ENCODE measurements around the gene SND1.
A peak's percentile ranks its signal among the peaks of the same experiment; 100 is the strongest.
"Not testable (repeated sequence)": the region's sequence is repeated elsewhere in the genome, so short reads cannot be mapped to it uniquely, and the experiment has no call there.

Gene SND1

DNA sequence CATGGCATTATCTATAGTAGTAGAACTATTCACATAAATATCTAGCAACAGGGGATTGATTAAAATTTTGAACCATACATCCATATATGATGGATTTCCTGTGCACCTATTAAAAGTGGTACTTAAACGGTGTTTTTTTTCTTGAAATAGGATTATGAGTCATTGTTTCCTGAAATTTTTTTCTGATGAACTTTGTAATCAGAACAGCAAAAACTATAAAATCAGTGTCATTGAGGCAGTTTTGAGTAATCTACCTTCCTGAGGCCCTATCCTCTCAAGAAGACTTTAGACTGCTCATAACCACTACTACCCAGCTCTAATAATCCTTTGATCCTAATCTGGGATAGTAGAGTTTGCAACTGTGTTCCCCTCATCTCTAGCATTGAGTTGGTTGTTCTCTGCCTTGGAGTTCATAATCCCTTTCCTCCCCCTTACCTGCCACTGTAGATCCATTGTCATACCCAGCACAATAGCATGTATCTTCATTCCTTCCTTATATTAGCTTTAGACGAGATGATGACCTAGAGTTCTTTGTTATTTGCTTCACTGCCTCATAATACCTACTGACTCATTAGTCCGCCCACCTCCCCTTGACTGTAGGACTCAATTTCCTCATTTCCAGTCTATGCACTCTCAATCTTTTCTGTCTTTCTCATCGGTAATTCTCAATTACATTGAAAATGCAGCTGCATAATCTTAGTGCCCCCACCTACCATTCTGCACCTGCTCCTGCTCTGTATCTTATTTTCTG, 245.9 kb downstream of the SND1 start:
- no peak for DNase-seq (ENCODE audit: low read depth)
- TF ChIP-seq, protein P1, sequence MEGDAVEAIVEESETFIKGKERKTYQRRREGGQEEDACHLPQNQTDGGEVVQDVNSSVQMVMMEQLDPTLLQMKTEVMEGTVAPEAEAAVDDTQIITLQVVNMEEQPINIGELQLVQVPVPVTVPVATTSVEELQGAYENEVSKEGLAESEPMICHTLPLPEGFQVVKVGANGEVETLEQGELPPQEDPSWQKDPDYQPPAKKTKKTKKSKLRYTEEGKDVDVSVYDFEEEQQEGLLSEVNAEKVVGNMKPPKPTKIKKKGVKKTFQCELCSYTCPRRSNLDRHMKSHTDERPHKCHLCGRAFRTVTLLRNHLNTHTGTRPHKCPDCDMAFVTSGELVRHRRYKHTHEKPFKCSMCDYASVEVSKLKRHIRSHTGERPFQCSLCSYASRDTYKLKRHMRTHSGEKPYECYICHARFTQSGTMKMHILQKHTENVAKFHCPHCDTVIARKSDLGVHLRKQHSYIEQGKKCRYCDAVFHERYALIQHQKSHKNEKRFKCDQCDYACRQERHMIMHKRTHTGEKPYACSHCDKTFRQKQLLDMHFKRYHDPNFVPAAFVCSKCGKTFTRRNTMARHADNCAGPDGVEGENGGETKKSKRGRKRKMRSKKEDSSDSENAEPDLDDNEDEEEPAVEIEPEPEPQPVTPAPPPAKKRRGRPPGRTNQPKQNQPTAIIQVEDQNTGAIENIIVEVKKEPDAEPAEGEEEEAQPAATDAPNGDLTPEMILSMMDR (IDR thresholded peaks at IDR 0.05; ENCODE audit: low read depth, low read length, missing control alignments): no peak
- in situ Hi-C loops (cut with HindIII; ENCODE audit: low sequenced_read_pairs): no loop called here
- H3K4me3 ChIP-seq (ENCODE audit: low read depth, low read length): no peak overlapping the region

DNA sequence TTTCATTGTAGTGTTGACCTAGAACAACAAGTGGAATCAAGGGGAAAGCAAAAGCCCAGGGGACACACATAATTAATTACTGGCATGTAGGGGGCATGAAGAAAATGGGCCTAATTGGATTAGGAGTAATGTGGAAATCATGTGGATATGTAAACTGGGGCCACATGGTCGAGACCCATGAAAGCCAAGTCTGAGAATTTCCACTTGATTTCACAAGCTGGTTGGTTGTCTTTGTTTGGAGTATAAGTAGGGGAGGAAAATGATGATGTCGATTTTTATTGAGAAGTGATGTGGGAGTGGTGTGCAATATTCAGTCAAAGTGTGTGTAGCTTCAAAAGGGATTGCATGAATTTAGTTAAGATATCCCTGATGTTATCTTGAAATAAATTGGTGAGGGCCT, 247.4 kb downstream of the SND1 start:
- TF ChIP-seq, protein P1 (IDR thresholded peaks at IDR 0.05; ENCODE audit: low read depth, low read length, missing control alignments): no peak
- DNase-seq (ENCODE audit: low read depth): no peak
- in situ Hi-C loops (cut with HindIII; ENCODE audit: low sequenced_read_pairs): no loop called here
- no peak overlapping the region for H3K4me3 ChIP-seq (ENCODE audit: low read depth, low read length)

DNA sequence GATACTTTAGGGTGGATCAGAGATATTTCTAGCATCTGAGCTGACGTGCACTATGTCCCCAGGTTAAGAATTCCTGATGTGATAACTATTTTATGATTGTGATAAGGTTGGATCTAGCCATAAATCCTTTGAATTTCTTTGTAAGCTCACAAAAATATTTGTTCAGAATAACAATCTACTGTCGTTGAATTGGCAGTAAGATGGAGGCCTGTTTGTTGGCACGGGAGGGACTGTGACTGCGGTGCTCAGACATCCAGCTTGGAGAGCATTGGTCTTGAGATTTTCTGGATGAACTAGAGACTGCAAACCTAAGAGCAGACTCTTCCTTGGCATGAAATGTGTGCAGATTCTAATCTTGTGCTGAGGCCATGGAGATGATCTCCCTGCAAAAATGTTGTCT, 248.1 kb downstream of the SND1 start:
- no peak overlapping the region for H3K4me3 ChIP-seq (ENCODE audit: low read depth, low read length)
- TF ChIP-seq, protein P1 (IDR thresholded peaks at IDR 0.05; ENCODE audit: low read depth, low read length, missing control alignments): no peak
- DNase-seq (ENCODE audit: low read depth): no peak
- in situ Hi-C loops (cut with HindIII; ENCODE audit: low sequenced_read_pairs): no loop called here

DNA sequence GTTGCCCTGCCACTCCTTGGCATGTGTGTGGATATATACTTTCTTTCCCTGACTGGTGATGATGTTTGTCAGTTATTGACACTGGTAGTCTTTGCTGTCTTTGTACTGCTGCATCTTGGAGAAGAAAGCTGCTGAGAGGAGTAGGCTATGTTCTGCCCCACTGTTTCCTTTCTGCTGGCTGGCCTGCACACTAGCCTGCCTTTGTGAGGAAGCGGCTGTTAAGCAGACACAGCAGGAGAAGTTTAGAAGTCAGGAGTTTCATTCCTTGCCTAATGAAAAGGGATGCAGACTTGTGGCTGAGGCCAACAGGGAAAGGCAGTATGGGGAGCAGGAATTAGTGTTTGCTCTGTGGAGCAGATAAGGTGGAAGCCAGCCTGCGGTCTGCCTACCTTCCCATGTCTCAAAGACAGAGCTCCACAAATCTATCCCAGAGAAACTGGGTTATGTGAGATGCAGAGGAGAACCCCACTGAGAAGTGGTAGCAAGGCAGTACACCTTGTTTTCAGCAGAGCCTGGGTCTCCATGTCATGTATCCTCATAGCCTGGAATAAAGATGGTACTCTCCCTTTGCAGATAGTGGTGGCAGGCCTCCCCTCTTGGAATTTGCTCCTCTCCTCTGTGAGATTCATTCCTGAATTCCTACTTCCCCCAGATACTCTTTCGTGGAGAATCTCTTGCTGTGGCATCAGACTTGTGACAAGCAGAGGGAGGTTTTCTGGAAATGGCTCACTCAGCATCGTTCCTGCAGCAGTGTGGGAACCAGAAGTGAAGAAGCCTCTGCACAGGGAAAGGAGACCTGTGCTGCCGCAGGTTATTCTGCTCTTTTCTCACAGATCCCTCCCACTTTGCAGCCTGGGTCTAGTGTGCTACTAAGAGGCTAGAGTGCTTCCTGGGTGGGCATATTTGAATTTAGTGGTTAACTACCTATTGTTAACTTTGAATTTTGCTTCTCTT, 249.0 kb downstream of the SND1 start:
- TF ChIP-seq, protein P1 (IDR thresholded peaks at IDR 0.05; ENCODE audit: low read depth, low read length, missing control alignments): no peak
- no peak overlapping the region for H3K4me3 ChIP-seq (ENCODE audit: low read depth, low read length)
- in situ Hi-C loops (cut with HindIII; ENCODE audit: low sequenced_read_pairs): no loop called here
- DNase-seq (ENCODE audit: low read depth): peak; percentile 24

DNA sequence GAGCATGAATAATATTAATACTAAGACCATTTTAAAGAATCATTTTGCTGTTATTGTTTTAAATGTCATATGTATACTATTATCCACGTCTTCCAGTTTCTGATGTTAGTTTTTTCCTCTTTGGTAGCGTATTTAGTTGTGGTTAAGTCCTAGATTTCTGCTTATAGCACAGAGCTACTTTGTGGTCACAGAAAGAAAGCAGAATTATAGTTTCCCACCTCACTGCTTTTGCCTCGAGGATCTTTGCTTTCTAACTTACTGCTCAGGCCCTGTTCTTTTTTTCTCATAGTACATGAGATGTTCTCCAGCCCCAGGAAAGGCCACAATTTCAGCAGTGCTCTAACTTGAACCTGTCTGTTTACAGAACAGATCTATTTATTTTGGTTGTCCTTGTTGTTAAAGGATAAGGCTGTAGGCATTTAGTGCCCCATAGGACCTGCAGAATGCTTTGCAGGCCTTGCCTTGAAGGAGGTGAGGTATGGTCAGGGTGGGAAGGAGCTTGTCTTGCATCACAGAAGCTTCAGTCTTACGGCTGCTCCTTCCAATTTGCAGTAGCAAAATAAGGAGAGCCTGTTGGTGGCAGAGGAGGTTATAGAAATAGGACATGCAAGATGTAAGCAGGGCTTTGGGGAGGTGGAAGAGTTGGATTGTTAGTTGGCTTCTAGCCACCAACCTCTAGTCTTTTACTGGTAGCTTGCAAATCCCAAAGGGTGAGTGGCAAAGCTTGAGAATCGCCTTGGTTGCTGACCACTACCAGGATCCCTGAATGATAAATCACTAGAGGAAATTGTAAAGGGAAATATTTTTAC, 250.1 kb downstream of the SND1 start:
- in situ Hi-C loops (cut with HindIII; ENCODE audit: low sequenced_read_pairs): no loop called here
- TF ChIP-seq, protein P1 (IDR thresholded peaks at IDR 0.05; ENCODE audit: low read depth, low read length, missing control alignments): no peak
- DNase-seq (ENCODE audit: low read depth): no peak
- H3K4me3 ChIP-seq (ENCODE audit: low read depth, low read length): no peak overlapping the region

DNA sequence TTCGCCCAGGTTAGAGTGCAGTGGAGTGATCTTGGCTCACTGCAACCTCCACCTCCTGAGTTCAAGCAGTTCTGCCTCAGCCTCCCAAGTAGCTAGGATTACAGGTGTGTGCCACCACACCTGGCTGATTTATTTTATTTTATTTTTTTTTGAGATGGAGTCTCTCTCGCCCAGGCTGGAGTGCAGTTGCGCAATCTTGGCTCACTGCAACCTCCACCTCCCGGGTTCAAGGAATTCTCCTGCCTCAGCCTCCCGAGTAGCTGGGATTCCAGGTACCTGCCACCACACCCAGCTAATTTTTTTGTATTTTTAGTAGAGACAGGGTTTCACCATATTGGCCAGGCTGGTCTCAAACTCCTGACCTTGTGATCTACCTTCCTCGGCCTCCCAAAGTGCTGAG, 250.8 kb downstream of the SND1 start:
- in situ Hi-C loops (cut with HindIII; ENCODE audit: low sequenced_read_pairs); DNase-seq (ENCODE audit: low read depth); H3K4me3 ChIP-seq (ENCODE audit: low read depth, low read length): not testable (repeated sequence)

Data from astrocyte of the cerebellum (primary cell).